Measurements from ENCODE around the gene SIGLEC1. TPM values are rescaled to one million over a fixed set of nuclear protein-coding genes. Genes with fewer than 3 reads are reported as not detected.

SIGLEC1 gene
- total RNA-seq, 1 experiment from 2014 or later: not detected

GRCh38 chr20:3755814-3756480 lies 43.5 kb upstream of the SIGLEC1 start:
- Histone ChIP-seq H3K4me1 (replicated peaks; ENCODE audit: insufficient read depth) (no peaks in the 10 kb centered on the region), H3K36me3 (ENCODE audit: low read depth) (no peaks in the 10 kb centered on the region), H3K9me2 (ENCODE audit: insufficient read depth) (no peaks in the 10 kb centered on the region), H3K27me3 (ENCODE audit: insufficient read depth, low read depth) (no peaks in the 10 kb centered on the region), H3K27ac (no peak overlapping the region), H3K4me3 (no peak overlapping the region), H3F3A (ENCODE audit: insufficient read depth, low read depth) (no peaks in the 10 kb centered on the region), H3K9me3 (ENCODE audit: insufficient read depth, low read depth) (no peaks in the 10 kb centered on the region), H3K4me2 (no peak overlapping the region), H4K20me1 (ENCODE audit: insufficient read depth) (no peaks in the 10 kb centered on the region), H2AFZ (no peak overlapping the region), H3K79me2 (ENCODE audit: low read depth) (no peaks in the 10 kb centered on the region)
- intact Hi-C loops (cut with micrococcal nuclease; ENCODE audit: unreplicated experiment): no loop called here
- no peak for DNase-seq
- ChIA-PET CTCF (interaction anchor here (1.2 kb wide), 1 partner anchor 12 kb away, joined by 4 read pairs; no protein-coding TSS in a partner anchor), POLR2A (ENCODE audit: unreplicated experiment) (no interaction called here)
- BruUV-seq (replicated peaks): no TSS peak
- TF ChIP-seq CTCF (conservative IDR thresholded peaks at IDR 0.05) (no peak), EZH2 (IDR thresholded peaks at IDR 0.05; ENCODE audit: low read depth) (no peak)

DNA sequence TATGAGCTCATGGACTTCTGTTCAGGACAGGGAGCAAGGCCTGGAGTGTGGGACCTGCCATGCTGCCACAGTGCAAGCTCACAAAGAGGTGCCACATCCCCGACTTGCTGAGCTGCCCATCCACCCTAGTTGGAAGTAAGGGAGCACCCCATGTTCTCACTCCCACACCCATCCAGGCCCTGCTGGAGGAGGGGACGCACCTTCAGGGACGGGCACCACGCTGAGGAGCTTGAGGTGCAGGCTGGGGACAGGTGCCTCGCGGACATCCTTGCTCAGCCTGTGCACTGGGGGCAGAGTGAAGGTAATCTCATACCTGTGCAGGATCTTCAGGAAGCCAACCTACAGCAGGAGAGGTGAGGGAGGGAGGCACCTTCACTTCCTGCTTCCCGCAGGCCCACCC lies 42.9 kb upstream of the SIGLEC1 start:
- no peaks in the 10 kb centered on the region for H3K27me3 ChIP-seq (ENCODE audit: insufficient read depth, low read depth)
- DNase-seq: no peak
- ChIA-PET POLR2A (ENCODE audit: unreplicated experiment) (no interaction called here), CTCF (interaction anchor here (1.2 kb wide), 1 partner anchor 11 kb away, joined by 4 read pairs; no protein-coding TSS in a partner anchor)
- TF ChIP-seq EZH2 (IDR thresholded peaks at IDR 0.05; ENCODE audit: low read depth) (no peak), CTCF (conservative IDR thresholded peaks at IDR 0.05) (no peak)
- H3K79me2 ChIP-seq (ENCODE audit: low read depth): no peaks in the 10 kb centered on the region
- no TSS peak for BruUV-seq (replicated peaks)
- H3K27ac ChIP-seq: no peak overlapping the region
- no peak overlapping the region for H3K4me3 ChIP-seq
- H3K9me2 ChIP-seq (ENCODE audit: insufficient read depth): no peaks in the 10 kb centered on the region
- H2AFZ ChIP-seq: no peak overlapping the region
- H3K9me3 ChIP-seq (ENCODE audit: insufficient read depth, low read depth): no peaks in the 10 kb centered on the region
- no peaks in the 10 kb centered on the region for H3K36me3 ChIP-seq (ENCODE audit: low read depth)
- no peak overlapping the region for H3K4me2 ChIP-seq
- H3K4me1 ChIP-seq (replicated peaks; ENCODE audit: insufficient read depth): no peaks in the 10 kb centered on the region
- no peaks in the 10 kb centered on the region for H3F3A ChIP-seq (ENCODE audit: insufficient read depth, low read depth)
- intact Hi-C loops (cut with micrococcal nuclease; ENCODE audit: unreplicated experiment): no loop called here
- H4K20me1 ChIP-seq (ENCODE audit: insufficient read depth): no peaks in the 10 kb centered on the region

GRCh38 chr20:3754276-3754630 lies 41.9 kb upstream of the SIGLEC1 start:
- Histone ChIP-seq H3K9me2 (ENCODE audit: insufficient read depth) (no peaks in the 10 kb centered on the region), H3F3A (ENCODE audit: insufficient read depth, low read depth) (no peaks in the 10 kb centered on the region), H3K27me3 (ENCODE audit: insufficient read depth, low read depth) (no peaks in the 10 kb centered on the region), H2AFZ (no peak overlapping the region), H3K79me2 (ENCODE audit: low read depth) (no peaks in the 10 kb centered on the region), H4K20me1 (ENCODE audit: insufficient read depth) (no peaks in the 10 kb centered on the region), H3K4me1 (replicated peaks; ENCODE audit: insufficient read depth) (no peaks in the 10 kb centered on the region), H3K4me2 (no peak overlapping the region), H3K4me3 (no peak overlapping the region), H3K9me3 (ENCODE audit: insufficient read depth, low read depth) (no peaks in the 10 kb centered on the region), H3K27ac (no peak overlapping the region), H3K36me3 (ENCODE audit: low read depth) (no peaks in the 10 kb centered on the region)
- intact Hi-C loops (cut with micrococcal nuclease; ENCODE audit: unreplicated experiment): no loop called here
- ChIA-PET POLR2A (ENCODE audit: unreplicated experiment) (no interaction called here), CTCF (no interaction called here)
- no peak for DNase-seq
- no TSS peak for BruUV-seq (replicated peaks)
- TF ChIP-seq EZH2 (IDR thresholded peaks at IDR 0.05; ENCODE audit: low read depth) (no peak), CTCF (conservative IDR thresholded peaks at IDR 0.05) (no peak)

Measured in PC-9 (cell line).